AG09319 (cell line): ENCODE measurements around the gene DPP4.

ENCODE experiments used
- DNase-seq: peaks from one replicate; pipeline ENCODE4 v3.0.0-alpha.2; 2010; ENCODE audit warnings: low read depth; ENCODE audit errors: extremely low read depth
- TF ChIP-seq, protein P1 (sequence below): IDR thresholded peaks from 2 replicates; pipeline ENCODE4 v1.5.1; 2011; ENCODE audit warnings: low read depth, mild to moderate bottlenecking, inconsistent platforms, low read length, moderate library complexity

DPP4 gene

DNA sequence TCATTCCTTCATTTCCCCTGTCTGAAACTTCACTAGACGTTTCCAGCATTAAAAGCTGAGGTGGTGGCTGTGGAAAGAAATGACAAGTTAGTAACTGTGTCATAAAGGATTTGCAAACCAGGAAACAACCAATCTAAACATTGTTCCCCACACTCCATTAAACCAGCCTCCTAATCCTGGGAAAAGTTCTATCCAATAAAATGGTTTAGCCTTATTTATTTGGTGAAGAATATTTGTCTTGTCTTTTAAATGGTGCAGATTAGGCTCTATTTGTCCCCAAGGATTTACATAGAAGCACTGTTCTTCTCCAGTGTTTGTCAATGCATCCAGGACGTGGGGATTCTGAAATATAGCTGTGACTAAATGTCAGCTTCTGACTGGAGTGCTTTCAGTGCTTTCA is 10.5 kb upstream of the DPP4 start:
- TF ChIP-seq, protein P1, sequence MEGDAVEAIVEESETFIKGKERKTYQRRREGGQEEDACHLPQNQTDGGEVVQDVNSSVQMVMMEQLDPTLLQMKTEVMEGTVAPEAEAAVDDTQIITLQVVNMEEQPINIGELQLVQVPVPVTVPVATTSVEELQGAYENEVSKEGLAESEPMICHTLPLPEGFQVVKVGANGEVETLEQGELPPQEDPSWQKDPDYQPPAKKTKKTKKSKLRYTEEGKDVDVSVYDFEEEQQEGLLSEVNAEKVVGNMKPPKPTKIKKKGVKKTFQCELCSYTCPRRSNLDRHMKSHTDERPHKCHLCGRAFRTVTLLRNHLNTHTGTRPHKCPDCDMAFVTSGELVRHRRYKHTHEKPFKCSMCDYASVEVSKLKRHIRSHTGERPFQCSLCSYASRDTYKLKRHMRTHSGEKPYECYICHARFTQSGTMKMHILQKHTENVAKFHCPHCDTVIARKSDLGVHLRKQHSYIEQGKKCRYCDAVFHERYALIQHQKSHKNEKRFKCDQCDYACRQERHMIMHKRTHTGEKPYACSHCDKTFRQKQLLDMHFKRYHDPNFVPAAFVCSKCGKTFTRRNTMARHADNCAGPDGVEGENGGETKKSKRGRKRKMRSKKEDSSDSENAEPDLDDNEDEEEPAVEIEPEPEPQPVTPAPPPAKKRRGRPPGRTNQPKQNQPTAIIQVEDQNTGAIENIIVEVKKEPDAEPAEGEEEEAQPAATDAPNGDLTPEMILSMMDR = no peak
- no peak for DNase-seq

DNA sequence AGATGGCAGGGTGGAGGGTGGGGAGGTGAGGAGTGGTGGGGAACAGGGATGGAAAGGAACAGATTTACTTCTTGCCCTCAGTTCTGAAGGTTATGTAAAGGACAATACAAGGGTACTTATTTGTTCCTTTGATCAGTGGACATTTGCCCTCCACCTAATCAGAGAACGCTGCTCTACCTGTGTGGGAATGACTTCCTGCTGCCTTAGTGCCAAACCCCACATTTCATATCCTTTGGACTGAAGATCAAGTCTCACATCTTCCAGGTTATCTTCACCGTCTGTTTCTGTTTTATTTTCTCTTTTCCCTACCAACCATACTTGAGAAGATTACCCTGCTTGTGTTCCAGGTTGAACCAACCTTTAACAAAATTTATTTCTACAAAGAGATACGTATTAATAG is 8.7 kb upstream of the DPP4 start:
- TF ChIP-seq, protein P1 = no peak
- no peak for DNase-seq

DNA sequence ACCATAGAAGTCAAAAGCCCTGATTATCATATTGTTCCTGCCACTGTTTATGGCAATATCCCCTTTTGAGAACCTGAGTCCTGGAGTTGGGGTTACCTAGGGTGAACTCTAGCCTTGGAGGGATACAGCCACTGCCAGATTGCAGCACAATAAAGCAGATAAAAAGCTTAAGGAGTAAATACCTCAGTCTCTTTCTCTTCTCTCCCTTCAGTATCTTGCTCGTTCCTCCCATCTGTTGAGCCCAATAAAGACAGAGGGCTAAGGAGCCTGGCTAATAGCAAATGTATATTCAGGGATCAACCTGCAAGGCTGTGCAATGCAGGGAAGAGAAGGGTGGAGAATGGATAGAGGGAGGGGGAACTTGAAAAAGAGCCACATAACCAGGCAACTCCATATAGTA is 8.0 kb upstream of the DPP4 start:
- no peak for DNase-seq
- TF ChIP-seq, protein P1 = no peak

DNA sequence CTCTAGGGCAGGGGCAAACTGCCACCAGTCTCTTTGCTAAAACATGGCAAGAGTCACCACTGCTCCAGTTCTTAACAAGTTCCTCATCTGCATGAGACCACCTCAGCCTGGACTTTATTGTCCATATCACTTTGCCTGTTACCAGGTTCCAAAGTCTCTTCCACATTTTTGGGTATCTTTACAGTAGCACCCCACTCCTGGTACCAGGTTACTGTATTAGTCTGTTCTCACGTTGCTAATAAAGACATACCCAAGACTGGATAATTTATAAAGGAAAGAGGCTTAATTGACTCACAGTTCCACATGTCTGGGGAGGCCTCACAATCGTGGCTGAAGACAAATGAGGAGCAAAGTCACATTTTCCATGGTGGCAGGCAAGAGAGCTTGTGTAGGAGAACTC is 5.5 kb upstream of the DPP4 start:
- TF ChIP-seq, protein P1 = no peak
- no peak for DNase-seq

DNA sequence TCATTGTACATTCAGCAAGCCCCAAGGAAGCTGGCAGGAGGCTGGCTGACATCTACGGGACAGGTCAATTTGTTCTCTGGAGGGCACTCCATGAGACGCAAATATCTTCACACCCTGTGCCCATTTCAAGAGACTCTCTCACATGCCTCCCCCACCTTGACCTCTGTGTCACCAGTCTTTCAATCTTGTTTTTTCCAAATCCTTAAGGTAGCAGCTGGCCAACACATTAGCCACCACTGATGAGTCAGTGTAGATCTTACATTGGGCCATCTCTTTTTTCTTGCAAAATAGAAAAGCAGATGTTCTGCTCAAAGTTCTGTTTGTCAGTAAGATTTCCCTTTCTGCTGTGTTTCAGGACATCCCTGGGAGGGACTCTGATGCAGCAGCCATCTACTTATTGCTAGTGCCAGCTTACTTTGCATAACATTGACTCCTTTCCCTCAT is 1.7 kb upstream of the DPP4 start:
- DNase-seq = no peak
- TF ChIP-seq, protein P1 = no peak

DNA sequence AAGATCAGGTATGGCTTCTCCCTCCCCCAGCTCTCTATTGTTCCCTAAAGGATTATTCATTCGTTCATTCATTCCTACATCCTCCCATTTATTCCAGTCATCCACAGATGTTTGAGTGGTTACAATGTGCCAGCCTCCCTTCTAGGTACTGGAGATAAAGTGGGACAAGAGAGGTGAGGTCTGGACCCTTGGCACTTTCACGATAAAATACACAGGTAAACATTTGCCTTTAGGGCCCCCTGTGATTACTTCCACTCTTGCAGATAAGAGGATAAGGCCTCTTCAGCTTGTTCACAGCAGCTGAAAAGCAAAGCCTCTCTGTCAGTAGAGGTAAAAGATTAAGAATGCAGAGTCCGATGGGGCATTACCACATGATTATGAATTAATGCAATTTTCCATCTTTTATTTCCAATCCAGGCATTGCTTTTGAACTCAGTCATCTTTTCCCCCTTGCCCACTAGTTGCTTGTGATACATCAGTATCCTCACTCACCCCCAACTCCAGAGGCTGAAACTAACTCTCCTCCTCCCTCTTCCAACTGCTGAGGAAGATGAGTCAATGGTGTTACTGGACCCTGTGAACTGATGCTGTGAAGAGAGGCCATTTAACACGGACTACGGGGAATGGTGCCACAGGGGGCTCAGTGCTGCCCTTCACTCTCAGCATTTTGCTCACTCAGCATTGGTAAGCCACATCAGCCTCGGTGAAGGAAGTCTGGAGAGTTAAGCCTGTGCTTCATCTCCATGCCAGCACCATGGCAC is 1.1 kb upstream of the DPP4 start:
- TF ChIP-seq, protein P1 = no peak
- DNase-seq = no peak

DNA sequence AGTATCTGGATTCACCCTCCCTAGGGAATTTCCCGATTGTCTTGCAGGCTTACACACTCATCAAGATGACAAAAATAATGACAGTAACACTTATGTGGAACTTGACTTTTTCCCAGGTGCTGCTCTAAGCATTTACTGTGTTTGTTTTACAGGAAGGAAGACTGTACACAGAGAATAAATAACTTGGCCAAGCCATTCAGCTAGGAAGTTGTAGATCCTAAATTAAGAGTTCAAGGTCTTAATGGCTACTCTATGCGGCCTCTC is 549 bp upstream of the DPP4 start:
- DNase-seq = no peak
- TF ChIP-seq, protein P1 = no peak
